AG09319 (cell line): ENCODE data around the gene TCF7L2.

Experiments used
- DNase-seq: peaks from one replicate; pipeline ENCODE4 v3.0.0-alpha.2; 2010; ENCODE audit warnings: low read depth; ENCODE audit errors: extremely low read depth
- CTCF ChIP-seq: IDR thresholded peaks from 2 replicates; pipeline ENCODE4 v1.5.1; 2011; ENCODE audit warnings: low read depth, mild to moderate bottlenecking, inconsistent platforms, low read length, moderate library complexity

The TCF7L2 gene

GRCh38 chr10:112977426-112977898, 27.4 kb downstream of the TCF7L2 start:
- DNase-seq = no peak
- no peak for TF ChIP-seq CTCF

- no peak for DNase-seq
- TF ChIP-seq CTCF = no peak
Observed at GRCh38 chr10:112979927-112980326, 29.9 kb downstream of the TCF7L2 start.

GRCh38 chr10:112980937-112981336, 30.9 kb downstream of the TCF7L2 start:
- no peak for TF ChIP-seq CTCF
- no peak for DNase-seq

GRCh38 chr10:112981553-112981952, 31.5 kb downstream of the TCF7L2 start:
- DNase-seq = no peak

GRCh38 chr10:112983444-112984056, 33.5 kb downstream of the TCF7L2 start:
- TF ChIP-seq CTCF = no peak
- no peak for DNase-seq

More at GRCh38 chr10:112981553-112981952, 31.5 kb downstream of the TCF7L2 start:
- no peak for TF ChIP-seq CTCF

- TF ChIP-seq CTCF = no peak
- no peak for DNase-seq
Observed at GRCh38 chr10:112984756-112985155, 34.7 kb downstream of the TCF7L2 start.

GRCh38 chr10:112985690-112986543, 35.9 kb downstream of the TCF7L2 start:
- peak; percentile 63 for DNase-seq
- TF ChIP-seq CTCF = no peak
